HepG2 (cell line): Measurements from ENCODE around the gene EIF4A3. TPM values are rescaled to one million over a fixed set of nuclear protein-coding genes. Genes with fewer than 3 reads are reported as not detected.

ENCODE experiments used
- ATAC-seq: fragments of 200-7000 bp; cut with Tn5 transposase; 3 replicates; pipeline ENCODE4 v1.9.1; 2020; ENCODE audit warnings: mild to moderate bottlenecking, moderate library complexity
- BruUV-seq: library from RNA; stranded (reverse); fragments of 400-500 nt; replicated peaks from 2 replicates; lab custom pipeline; 2021; lab: Mats Ljungman, UMichigan
- CTCF ChIA-PET: fragments of 300-600 bp; formaldehyde crosslinking; extraction: SDS; loops from one replicate; lab custom pipeline; 2021; ENCODE audit warnings: low total read pairs, inconsistent platforms, low intra/inter-chr PET ratio; lab: Yijun Ruan, JAX
- POLR2A ChIA-PET: fragments of 350-600 bp; sonication (Branson Sonifier 250); formaldehyde crosslinking; loops from one replicate; lab custom pipeline; 2020; ENCODE audit warnings: antibody characterized with exemption, inconsistent platforms; lab: Yijun Ruan, JAX
- DNase-seq: peaks from one replicate; pipeline ENCODE4 v3.0.0-alpha.2; 2015; ENCODE audit warnings: low spot score
- FAIRE-seq: peaks from 3 replicates; lab custom pipeline; 2011; peaks lifted over from hg19 to GRCh38; lab: Jason Lieb, UNC
- H2AFZ ChIP-seq: one replicate; pipeline ENCODE4 v1.6.1; 2011; ENCODE audit warnings: low read length, inconsistent platforms
- H3K27ac ChIP-seq: fragments of 300-600 bp; 3 replicates; pipeline ENCODE4 v1.8.0; 2011; ENCODE audit warnings: mixed run types, mild to moderate bottlenecking, mixed read lengths, low read length, inconsistent platforms; ENCODE audit not compliant: insufficient read depth; ENCODE audit errors: extremely low read length
- H3K27me3 ChIP-seq, 2 experiments: fragments of 200-600 bp in 1 of 2; 2 replicates in 1 of 2; 3 replicates in 1 of 2; pipeline versions ENCODE4 v1.6.0 to v1.8.0; 2011; ENCODE audit warnings: low read length in 2 of 2, mild to moderate bottlenecking in 2 of 2, moderate library complexity in 2 of 2, inconsistent platforms in 1 of 2; ENCODE audit not compliant: insufficient read depth in 2 of 2, control insufficient read depth in 1 of 2
- H3K36me3 ChIP-seq, 2 experiments: fragments of 200-600 bp in 1 of 2; replicated peaks in 1 of 2; 2 replicates in 1 of 2; 3 replicates in 1 of 2; pipeline versions ENCODE4 v1.5.1 to v1.8.0; 2011; ENCODE audit warnings: low read length in 2 of 2, inconsistent platforms in 1 of 2; ENCODE audit not compliant: insufficient read depth in 2 of 2, control insufficient read depth in 1 of 2
- H3K4me1 ChIP-seq: 2 replicates; pipeline ENCODE4 v1.5.1; 2012; ENCODE audit warnings: low read length, inconsistent platforms; ENCODE audit not compliant: insufficient read depth
- H3K4me2 ChIP-seq: 2 replicates; pipeline ENCODE4 v1.6.0; 2011; ENCODE audit warnings: low read depth, low read length, inconsistent platforms
- H3K4me3 ChIP-seq, 3 experiments: fragments of 200-600 bp in 1 of 3; sonication (generic), shearing (Covaris generic) in 1 of 3; replicated peaks in 1 of 3; 2 replicates each; pipeline ENCODE4 v1.5.1; 2011 to 2016; ENCODE audit warnings: low read length in 3 of 3, inconsistent platforms in 2 of 3, low read depth in 2 of 3, mild to moderate bottlenecking in 2 of 3, control low read depth in 1 of 3, mixed read lengths in 1 of 3; ENCODE audit not compliant: insufficient read depth in 1 of 3
- H3K79me2 ChIP-seq: one replicate; pipeline ENCODE4 v1.6.1; 2011; ENCODE audit warnings: low read length, inconsistent platforms; ENCODE audit not compliant: insufficient read depth
- H3K9ac ChIP-seq: 2 replicates; pipeline ENCODE4 v1.6.0; 2011; ENCODE audit warnings: mild to moderate bottlenecking, low read depth, low read length, inconsistent platforms; ENCODE audit not compliant: insufficient read depth
- H3K9me3 ChIP-seq: 2 replicates; pipeline ENCODE4 v1.5.1; 2012; ENCODE audit warnings: mild to moderate bottlenecking, low read length
- H4K20me1 ChIP-seq: 2 replicates; pipeline ENCODE4 v1.6.0; 2011; ENCODE audit warnings: inconsistent platforms, mild to moderate bottlenecking, low read length, moderate library complexity; ENCODE audit not compliant: insufficient read depth
- AGO1 ChIP-seq: fragments of 200-400 bp; formaldehyde crosslinking; IDR thresholded peaks from 2 replicates; pipeline ENCODE4 v1.6.1; 2017; ENCODE audit warnings: mild to moderate bottlenecking, low read depth, low read length, moderate library complexity; ENCODE audit not compliant: poor library complexity, severe bottlenecking
- ARNT ChIP-seq: fragments of 450-650 bp; IDR thresholded peaks from 2 replicates; pipeline ENCODE4 v1.6.1; 2017
- ATF7 ChIP-seq, 2 experiments: fragments of 450-650 bp in 1 of 2; sonication (generic) in 1 of 2; formaldehyde crosslinking in 1 of 2; IDR thresholded peaks; 2 replicates each; pipeline versions ENCODE4 v1.4.0 to v1.6.1; 2016 to 2020; ENCODE audit warnings: antibody characterized with exemption in 1 of 2, mild to moderate bottlenecking in 1 of 2, missing genetic modification reagents in 1 of 2
- MAFF ChIP-seq: IDR thresholded peaks from 2 replicates; pipeline ENCODE4 v1.6.1; 2011; ENCODE audit warnings: low read depth, low read length, improper control_type of control experiment
- MAFK ChIP-seq, 2 experiments: IDR thresholded peaks in 1 of 2; conservative IDR thresholded peaks in 1 of 2; 2 replicates each; pipeline ENCODE4 v1.6.1; 2011; ENCODE audit warnings: improper control_type of control experiment in 2 of 2, low read length in 2 of 2
- PHB2 ChIP-seq: fragments of 450-650 bp; IDR thresholded peaks from 2 replicates; pipeline ENCODE4 v1.6.1; 2018; ENCODE audit not compliant: partially characterized antibody
- POGZ ChIP-seq: sonication (generic); formaldehyde crosslinking; IDR thresholded peaks from 2 replicates; pipeline ENCODE4 v1.4.0; 2020; ENCODE audit warnings: mild to moderate bottlenecking, missing genetic modification reagents
- STAT5B ChIP-seq: sonication (generic); formaldehyde crosslinking; IDR thresholded peaks from 2 replicates; pipeline ENCODE4 v1.4.0; 2020; ENCODE audit warnings: missing genetic modification reagents
- TBP ChIP-seq: sonication (generic); formaldehyde crosslinking; IDR thresholded peaks from 2 replicates; pipeline ENCODE4 v1.5.0; 2020; ENCODE audit warnings: missing genetic modification reagents
- ZNF160 ChIP-seq: sonication (generic); formaldehyde crosslinking; IDR thresholded peaks from 2 replicates; pipeline ENCODE4 v1.8.0; 2022; ENCODE audit warnings: mild to moderate bottlenecking, inconsistent platforms, missing genetic modification reagents
- ZNF773 ChIP-seq: sonication (generic); formaldehyde crosslinking; IDR thresholded peaks from 2 replicates; pipeline ENCODE4 v1.4.0; 2020; ENCODE audit warnings: missing genetic modification reagents, borderline replicate concordance
- WGBS: methylation state at CpG from one replicate; pipeline ENCODE4 v1.1.6; 2017; ENCODE audit warnings: low lambda C conversion rate; 5-methylcytosine and 5-hydroxymethylcytosine counted together
- in situ Hi-C: cut with HindIII; loops from 2 replicates; pipeline ENCODE4 v1.10.0; 2017; ENCODE audit warnings: low pct_unique_long_range_greater_than_20kb; ENCODE audit not compliant: extremely low pct_ligation_motif_present
- intact Hi-C: fragments of 100-400 bp; cut with micrococcal nuclease; formaldehyde crosslinking; loops from one replicate; pipeline ENCODE4 v1.10.0; 2022; ENCODE audit not compliant: unreplicated experiment
- polyA plus RNA-seq, 8 experiments: library from polyadenylated mRNA; depleted of rRNA in 3 of 8; stranded (reverse) in 7 of 8; unstranded in 1 of 8; fragments of >200 nt; fragmentation: Illumina TruSeq in 4 of 8; extraction: Trizol in 4 of 8; gene quantifications; 2 replicates each; pipeline versions ENCODE4 v1.2.1 to v1.2.3, GENCODE V29; 2011 to 2016; ENCODE audit warnings: low read depth in 4 of 8, missing spikeins in 1 of 8, mixed read lengths in 1 of 8; ENCODE audit not compliant: insufficient read depth in 1 of 8
- total RNA-seq, 5 experiments: library from RNA; depleted of rRNA; stranded (reverse); fragments of >200 nt; fragmentation: Illumina TruSeq; extraction: Trizol; gene quantifications; 2 replicates each; pipeline ENCODE4 v1.2.3, GENCODE V29; 2016; ENCODE audit warnings: low read depth in 1 of 5
- TF ChIP-seq, protein P1 (sequence below): sonication (generic); formaldehyde crosslinking; IDR thresholded peaks from 2 replicates; pipeline ENCODE4 v1.8.0; 2022; ENCODE audit warnings: mild to moderate bottlenecking, missing genetic modification reagents, moderate library complexity
- TF ChIP-seq, protein P2 (sequence below): sonication (generic); formaldehyde crosslinking; IDR thresholded peaks from 2 replicates; pipeline ENCODE4 v1.5.0; 2020; ENCODE audit warnings: mild to moderate bottlenecking, missing genetic modification reagents
- TF ChIP-seq, protein P3 (sequence below): sonication (generic); formaldehyde crosslinking; IDR thresholded peaks from 2 replicates; pipeline ENCODE4 v1.4.0; 2020; ENCODE audit warnings: missing genetic modification reagents

The EIF4A3 gene
- total and polyA plus RNA-seq, 2 of the 13 experiments (the other 11 are each of a cell fraction or from before 2014, with no cell fraction given) = 145 to 187 TPM

DNA sequence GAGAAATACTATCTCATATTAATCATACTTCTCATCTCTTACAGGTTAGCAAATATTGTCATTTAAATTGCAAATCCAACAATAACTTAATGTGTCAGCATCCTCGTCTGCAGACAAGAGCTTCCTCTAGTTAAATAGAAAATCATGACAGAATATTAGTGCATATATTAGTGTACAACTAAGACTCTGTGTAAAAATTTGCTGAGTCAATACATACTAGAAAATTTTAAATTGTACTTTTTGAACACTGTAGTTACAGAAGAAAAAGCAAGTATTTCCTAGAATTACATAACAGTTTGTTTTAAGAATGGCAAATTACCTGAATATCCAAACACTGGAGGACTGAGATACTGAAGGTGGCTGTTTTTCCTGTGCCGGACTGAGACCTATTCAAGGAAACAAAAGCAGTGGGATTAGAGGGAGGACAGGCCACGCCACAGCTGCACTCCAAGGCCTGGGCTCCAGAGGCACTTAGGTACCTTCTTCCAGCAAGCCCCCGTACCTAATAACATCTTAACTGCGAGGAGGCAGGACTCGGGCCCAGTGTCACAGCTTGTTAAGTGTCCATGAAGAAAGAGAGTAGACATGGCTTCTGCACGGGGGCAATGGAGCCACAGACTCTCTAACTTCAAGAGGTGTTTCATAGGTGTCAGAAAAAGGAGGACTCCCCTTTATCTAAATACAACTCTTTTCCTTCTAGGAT lies 5.3 kb downstream of the EIF4A3 start:
- Histone ChIP-seq H4K20me1 (peaks cover 26% of the 10 kb centered on the region), H3K4me1 (peaks cover 28% of the 10 kb centered on the region), H3K27me3 (no peaks in the 10 kb centered on the region; a peak in 1 of 5 replicates), H3K36me3 (peaks cover 43 to 86% of the 10 kb centered on the region in 2 experiments), H2AFZ (no peak overlapping the region), H3K4me2 (no peak overlapping the region), H3K9ac (no peak overlapping the region), H3K79me2 (peaks cover 41% of the 10 kb centered on the region), H3K27ac (no peak overlapping the region), H3K9me3 (no peaks in the 10 kb centered on the region), H3K4me3 (no peak overlapping the region)
- DNase-seq = no peak
- in situ Hi-C loops (no loop called here), intact Hi-C loops (no loop called here)
- BruUV-seq = no TSS peak
- POLR2A ChIA-PET = interaction anchor here (1.1 kb wide), 1 partner anchor 14 kb away, joined by 3 read pairs; no protein-coding TSS in a partner anchor
- no peak for FAIRE-seq
- ATAC-seq = no peak
- TF ChIP-seq, protein P1, sequence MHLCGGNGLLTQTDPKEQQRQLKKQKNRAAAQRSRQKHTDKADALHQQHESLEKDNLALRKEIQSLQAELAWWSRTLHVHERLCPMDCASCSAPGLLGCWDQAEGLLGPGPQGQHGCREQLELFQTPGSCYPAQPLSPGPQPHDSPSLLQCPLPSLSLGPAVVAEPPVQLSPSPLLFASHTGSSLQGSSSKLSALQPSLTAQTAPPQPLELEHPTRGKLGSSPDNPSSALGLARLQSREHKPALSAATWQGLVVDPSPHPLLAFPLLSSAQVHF (CRISPR knock-in tag) = no peak
- TF ChIP-seq MAFF (peak; percentile 85), MAFK (conservative IDR thresholded peaks at IDR 0.05 in 1 of 2, IDR thresholded peaks at IDR 0.05 in 1 of 2; ENCODE audit: low read length in 2 of 2) (peak; percentile 88 to 94)
- CTCF ChIA-PET = no interaction called here
- over 99% methylated on average over 7 of the region's 7 CpGs for WGBS

DNA sequence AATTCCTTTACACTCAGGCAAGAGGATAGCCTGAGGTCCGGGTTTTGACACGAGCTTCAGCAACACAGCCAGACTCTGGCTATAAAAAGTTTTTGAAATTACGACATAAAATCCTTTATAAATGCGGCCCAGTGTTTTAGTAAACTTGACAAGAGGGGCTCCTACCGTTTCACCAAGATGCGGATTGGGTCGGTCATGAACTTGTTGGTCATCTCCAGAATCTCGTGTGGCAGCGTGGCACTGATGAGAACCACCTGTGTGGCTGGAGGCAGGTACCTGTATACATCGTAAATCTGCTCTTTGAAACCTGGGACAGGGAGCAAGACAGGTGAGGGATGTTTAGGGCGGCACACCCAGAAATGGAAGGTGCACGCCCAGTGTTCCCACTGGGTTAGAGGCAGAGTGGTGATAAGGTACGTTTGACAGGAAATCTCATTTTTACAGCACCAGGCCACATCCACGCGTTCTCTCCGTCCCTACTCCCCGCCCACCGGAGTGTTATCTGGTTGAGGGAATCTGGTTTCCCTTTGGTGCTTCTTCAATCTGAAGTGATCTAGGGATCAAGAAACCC lies 8.0 kb downstream of the EIF4A3 start:
- Histone ChIP-seq H3K9ac (no peak overlapping the region), H3K4me1 (peaks cover 8% of the 10 kb centered on the region), H3K36me3 (peaks cover 50 to 95% of the 10 kb centered on the region in 2 experiments), H3K9me3 (no peaks in the 10 kb centered on the region), H3K27me3 (no peaks in the 10 kb centered on the region), H3K27ac (no peak overlapping the region), H3K4me2 (no peak overlapping the region), H4K20me1 (peaks cover 2% of the 10 kb centered on the region; the same call in 1 of the 2 replicates), H3K79me2 (peaks cover 14% of the 10 kb centered on the region), H3K4me3 (no peak overlapping the region), H2AFZ (no peak overlapping the region)
- WGBS = 96% methylated on average over 18 of the region's 18 CpGs
- DNase-seq = no peak
- FAIRE-seq = no peak
- intact Hi-C loops = no loop called here
- in situ Hi-C loops = no loop called here
- BruUV-seq = no TSS peak
- ATAC-seq = no peak
- ChIA-PET POLR2A (no interaction called here), CTCF (no interaction called here)
- no peak for TF ChIP-seq ZNF773
- TF ChIP-seq, protein P2, sequence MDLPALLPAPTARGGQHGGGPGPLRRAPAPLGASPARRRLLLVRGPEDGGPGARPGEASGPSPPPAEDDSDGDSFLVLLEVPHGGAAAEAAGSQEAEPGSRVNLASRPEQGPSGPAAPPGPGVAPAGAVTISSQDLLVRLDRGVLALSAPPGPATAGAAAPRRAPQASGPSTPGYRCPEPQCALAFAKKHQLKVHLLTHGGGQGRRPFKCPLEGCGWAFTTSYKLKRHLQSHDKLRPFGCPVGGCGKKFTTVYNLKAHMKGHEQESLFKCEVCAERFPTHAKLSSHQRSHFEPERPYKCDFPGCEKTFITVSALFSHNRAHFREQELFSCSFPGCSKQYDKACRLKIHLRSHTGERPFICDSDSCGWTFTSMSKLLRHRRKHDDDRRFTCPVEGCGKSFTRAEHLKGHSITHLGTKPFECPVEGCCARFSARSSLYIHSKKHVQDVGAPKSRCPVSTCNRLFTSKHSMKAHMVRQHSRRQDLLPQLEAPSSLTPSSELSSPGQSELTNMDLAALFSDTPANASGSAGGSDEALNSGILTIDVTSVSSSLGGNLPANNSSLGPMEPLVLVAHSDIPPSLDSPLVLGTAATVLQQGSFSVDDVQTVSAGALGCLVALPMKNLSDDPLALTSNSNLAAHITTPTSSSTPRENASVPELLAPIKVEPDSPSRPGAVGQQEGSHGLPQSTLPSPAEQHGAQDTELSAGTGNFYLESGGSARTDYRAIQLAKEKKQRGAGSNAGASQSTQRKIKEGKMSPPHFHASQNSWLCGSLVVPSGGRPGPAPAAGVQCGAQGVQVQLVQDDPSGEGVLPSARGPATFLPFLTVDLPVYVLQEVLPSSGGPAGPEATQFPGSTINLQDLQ (CRISPR knock-in tag) = no peak
- no peak for TF ChIP-seq STAT5B (CRISPR knock-in tag)
- TF ChIP-seq ZNF160 (CRISPR knock-in tag) = no peak
- no peak for TF ChIP-seq POGZ (CRISPR knock-in tag)
- TF ChIP-seq ARNT = no peak
- no peak for TF ChIP-seq AGO1
- TF ChIP-seq ATF7 (IDR thresholded peaks at IDR 0.05) = no peak
- no peak for TF ChIP-seq ATF7 (CRISPR knock-in tag; IDR thresholded peaks at IDR 0.05)
- TF ChIP-seq TBP (CRISPR knock-in tag) = no peak
- TF ChIP-seq PHB2 = no peak
- TF ChIP-seq, protein P3, sequence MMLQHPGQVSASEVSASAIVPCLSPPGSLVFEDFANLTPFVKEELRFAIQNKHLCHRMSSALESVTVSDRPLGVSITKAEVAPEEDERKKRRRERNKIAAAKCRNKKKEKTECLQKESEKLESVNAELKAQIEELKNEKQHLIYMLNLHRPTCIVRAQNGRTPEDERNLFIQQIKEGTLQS = no peak
